MM.1S (cell line): Measurements from ENCODE around the gene PRKAR1B.

Experiments used
- DNase-seq: peaks from one replicate; pipeline ENCODE4 v3.0.0-alpha.2; 2015
- H2AFZ ChIP-seq: fragments of 300-600 bp; sonication (generic); 2 replicates; pipeline ENCODE4 v1.6.0; 2016; ENCODE audit warnings: antibody characterized with exemption, low read length
- H3F3A ChIP-seq: fragments of 300-600 bp; sonication (generic); 2 replicates; pipeline ENCODE4 v1.6.1; 2016; ENCODE audit warnings: mild to moderate bottlenecking, antibody characterized with exemption, low read length, moderate library complexity, mixed read lengths; ENCODE audit not compliant: insufficient read depth
- H3K27ac ChIP-seq: fragments of 300-600 bp; sonication (generic); 2 replicates; pipeline ENCODE4 v1.5.1; 2016; ENCODE audit warnings: mild to moderate bottlenecking, low read length
- H3K27me3 ChIP-seq: fragments of 300-600 bp; sonication (generic); replicated peaks from 2 replicates; pipeline ENCODE4 v1.6.0; 2016; ENCODE audit warnings: low read length; ENCODE audit not compliant: insufficient read depth
- H3K36me3 ChIP-seq: fragments of 300-600 bp; sonication (generic); replicated peaks from 2 replicates; pipeline ENCODE4 v1.6.1; 2016; ENCODE audit warnings: mild to moderate bottlenecking, low read length, mixed read lengths; ENCODE audit not compliant: insufficient read depth
- H3K4me1 ChIP-seq: fragments of 300-600 bp; sonication (generic); 2 replicates; pipeline ENCODE4 v1.6.1; 2016; ENCODE audit warnings: low read length, mixed read lengths
- H3K4me2 ChIP-seq: fragments of 300-600 bp; sonication (generic); 2 replicates; pipeline ENCODE4 v1.6.0; 2016; ENCODE audit warnings: low read depth, low read length
- H3K4me3 ChIP-seq: fragments of 300-600 bp; sonication (generic); 2 replicates; pipeline ENCODE4 v1.5.1; 2016; ENCODE audit warnings: low read length, mixed read lengths
- H3K79me2 ChIP-seq: fragments of 300-600 bp; sonication (generic); 2 replicates; pipeline ENCODE4 v1.6.1; 2016; ENCODE audit warnings: mixed run types, low read length, mixed read lengths
- H3K9ac ChIP-seq: fragments of 300-600 bp; sonication (generic); 2 replicates; pipeline ENCODE4 v1.6.1; 2016; ENCODE audit warnings: low read length, mixed read lengths
- H3K9me2 ChIP-seq: fragments of 300-600 bp; sonication (generic); replicated peaks from 2 replicates; pipeline ENCODE4 v1.6.1; 2016; ENCODE audit warnings: mild to moderate bottlenecking, low read length, mixed read lengths; ENCODE audit not compliant: insufficient read depth
- H3K9me3 ChIP-seq: fragments of 300-600 bp; sonication (generic); replicated peaks from 2 replicates; pipeline ENCODE4 v1.6.1; 2016; ENCODE audit warnings: mild to moderate bottlenecking, low read length, mixed read lengths; ENCODE audit not compliant: insufficient read depth
- H4K20me1 ChIP-seq: fragments of 300-600 bp; sonication (generic); 2 replicates; pipeline ENCODE4 v1.6.1; 2016; ENCODE audit warnings: mild to moderate bottlenecking, low read length, moderate library complexity, mixed read lengths; ENCODE audit not compliant: insufficient read depth
- CTCF ChIP-seq: fragments of 300-600 bp; sonication (generic); IDR thresholded peaks from 2 replicates; pipeline ENCODE4 v1.5.1; 2016; ENCODE audit warnings: antibody characterized with exemption, low read length, mixed read lengths
- EZH2 ChIP-seq: fragments of 300-600 bp; sonication (generic); optimal IDR thresholded peaks from 2 replicates; pipeline ENCODE3; 2017; ENCODE audit warnings: low read depth, mild to moderate bottlenecking, antibody characterized with exemption, low read length, mixed read lengths
- EZH2phosphoT487 ChIP-seq: fragments of 300-600 bp; sonication (generic); IDR thresholded peaks from 2 replicates; pipeline ENCODE4 v1.6.1; 2018; ENCODE audit warnings: antibody characterized with exemption, low read length

PRKAR1B gene

GRCh38 chr7:568031-568951 lies 158.8 kb downstream of the PRKAR1B start:
- no peak overlapping the region for H3K27ac ChIP-seq
- no peaks in the 10 kb centered on the region for H3K4me1 ChIP-seq
- no peaks in the 10 kb centered on the region for H3K36me3 ChIP-seq
- no peaks in the 10 kb centered on the region for H3K9me3 ChIP-seq
- no peaks in the 10 kb centered on the region for H4K20me1 ChIP-seq
- H3K9ac ChIP-seq = no peak overlapping the region
- H3K27me3 ChIP-seq = no peaks in the 10 kb centered on the region
- H3K79me2 ChIP-seq = no peaks in the 10 kb centered on the region
- no peak for DNase-seq
- no peak overlapping the region for H3K4me3 ChIP-seq
- TF ChIP-seq CTCF (no peak), EZH2 (no peak), EZH2phosphoT487 (no peak)
- H3F3A ChIP-seq = no peaks in the 10 kb centered on the region
- no peak overlapping the region for H2AFZ ChIP-seq
- no peak overlapping the region for H3K4me2 ChIP-seq
- no peaks in the 10 kb centered on the region for H3K9me2 ChIP-seq

GRCh38 chr7:567305-567883 lies 159.7 kb downstream of the PRKAR1B start:
- H3K9me3 ChIP-seq = no peaks in the 10 kb centered on the region
- H3K79me2 ChIP-seq = no peaks in the 10 kb centered on the region
- H3K4me1 ChIP-seq = no peaks in the 10 kb centered on the region
- no peak for DNase-seq
- no peak overlapping the region for H3K4me2 ChIP-seq
- no peaks in the 10 kb centered on the region for H4K20me1 ChIP-seq
- H3K27me3 ChIP-seq = no peaks in the 10 kb centered on the region
- H2AFZ ChIP-seq = no peak overlapping the region
- H3K36me3 ChIP-seq = no peaks in the 10 kb centered on the region
- no peaks in the 10 kb centered on the region for H3K9me2 ChIP-seq
- no peak overlapping the region for H3K4me3 ChIP-seq
- H3K27ac ChIP-seq = no peak overlapping the region
- TF ChIP-seq EZH2 (no peak), EZH2phosphoT487 (no peak), CTCF (no peak)
- H3F3A ChIP-seq = no peaks in the 10 kb centered on the region
- H3K9ac ChIP-seq = no peak overlapping the region

- TF ChIP-seq EZH2 (no peak), EZH2phosphoT487 (no peak), CTCF (no peak)
- DNase-seq = no peak
- H3K79me2 ChIP-seq = no peaks in the 10 kb centered on the region
- H2AFZ ChIP-seq = no peak overlapping the region
- H3K36me3 ChIP-seq = no peaks in the 10 kb centered on the region
- H4K20me1 ChIP-seq = no peaks in the 10 kb centered on the region
- no peak overlapping the region for H3K9ac ChIP-seq
- no peaks in the 10 kb centered on the region for H3F3A ChIP-seq
- H3K27me3 ChIP-seq = no peaks in the 10 kb centered on the region
- no peak overlapping the region for H3K27ac ChIP-seq
- H3K9me2 ChIP-seq = no peaks in the 10 kb centered on the region
- no peaks in the 10 kb centered on the region for H3K4me1 ChIP-seq
- no peak overlapping the region for H3K4me2 ChIP-seq
- H3K4me3 ChIP-seq = no peak overlapping the region
- H3K9me3 ChIP-seq = no peaks in the 10 kb centered on the region
Observed at GRCh38 chr7:566100-566499, 161.0 kb downstream of the PRKAR1B start.
